HG02763 (cell line): Measurements from ENCODE around the gene IL1RAPL2.

Experiments used
- ATAC-seq: cut with Tn5 transposase; IDR thresholded peaks from one replicate; pipeline ENCODE4 v1.9.1; 2021; ENCODE audit warnings: mild to moderate bottlenecking, moderate library complexity; ENCODE audit not compliant: unreplicated experiment

IL1RAPL2 gene

DNA sequence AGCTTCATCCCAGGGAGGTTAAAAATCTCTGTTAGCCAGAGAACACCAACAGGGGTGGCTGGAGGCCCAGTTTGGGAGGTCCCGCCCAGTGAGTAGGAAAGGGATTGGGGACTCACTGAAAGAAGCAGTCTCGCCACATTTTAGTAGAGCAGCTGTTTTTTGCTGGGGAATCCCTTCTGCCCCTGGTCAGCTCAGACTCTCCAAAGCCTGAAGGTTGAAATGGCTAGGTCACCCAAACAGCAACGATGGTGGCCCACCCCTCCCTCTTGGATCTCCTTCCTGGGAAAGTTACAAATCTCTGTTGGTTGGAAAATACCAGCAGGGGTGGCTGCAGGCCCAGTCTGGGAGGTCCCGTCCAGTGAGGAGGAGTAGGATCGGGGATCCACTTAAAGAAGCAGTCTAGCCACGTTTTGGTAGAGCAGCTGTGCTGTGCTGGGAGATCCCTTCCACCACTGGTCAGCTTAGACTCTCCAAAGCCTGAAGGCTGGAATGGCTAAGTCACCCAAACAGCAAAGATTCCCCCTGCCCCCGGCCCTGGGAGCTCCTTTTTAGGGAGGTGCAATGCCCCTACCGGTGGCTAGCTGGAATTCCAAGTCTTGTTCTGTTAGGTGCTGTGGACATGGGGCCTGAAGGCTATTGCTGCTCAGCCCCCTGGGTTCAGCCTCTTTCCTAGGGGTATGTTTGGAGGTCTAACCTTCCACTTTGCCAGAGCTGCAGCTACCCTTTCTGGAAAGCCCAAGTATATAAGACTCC lies 694.5 kb downstream of the IL1RAPL2 start:
- no peak for ATAC-seq

- ATAC-seq: no peak
Measured at GRCh38 chrX:105263171-105263570, 697.2 kb downstream of the IL1RAPL2 start.

DNA sequence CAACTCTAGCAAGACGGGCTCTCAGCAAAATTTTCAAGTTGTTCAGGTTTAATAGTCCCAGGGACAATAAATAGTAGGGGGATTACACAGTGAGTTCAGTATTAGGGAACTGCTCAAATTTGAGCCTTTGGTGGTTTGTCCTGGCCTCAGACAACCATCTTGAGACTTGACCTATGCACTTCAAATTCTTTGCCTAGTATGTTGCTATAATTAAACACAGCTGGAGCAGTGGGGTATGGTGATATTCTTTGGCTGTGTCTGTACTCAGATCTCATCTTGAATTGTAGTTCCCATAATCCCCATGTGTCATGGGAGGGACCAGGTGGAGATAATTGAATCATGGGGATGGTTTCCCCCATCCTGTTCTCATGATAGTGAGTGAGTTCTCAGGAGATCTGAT lies 697.8 kb downstream of the IL1RAPL2 start:
- ATAC-seq: no peak

- ATAC-seq: no peak
Measured at GRCh38 chrX:105265093-105265492, 699.1 kb downstream of the IL1RAPL2 start.

GRCh38 chrX:105266456-105266855 lies 700.5 kb downstream of the IL1RAPL2 start:
- no peak for ATAC-seq

- no peak for ATAC-seq
Measured at GRCh38 chrX:105267167-105267566, 701.2 kb downstream of the IL1RAPL2 start.

- ATAC-seq: no peak
Measured at GRCh38 chrX:105269386-105269785, 703.4 kb downstream of the IL1RAPL2 start.

DNA sequence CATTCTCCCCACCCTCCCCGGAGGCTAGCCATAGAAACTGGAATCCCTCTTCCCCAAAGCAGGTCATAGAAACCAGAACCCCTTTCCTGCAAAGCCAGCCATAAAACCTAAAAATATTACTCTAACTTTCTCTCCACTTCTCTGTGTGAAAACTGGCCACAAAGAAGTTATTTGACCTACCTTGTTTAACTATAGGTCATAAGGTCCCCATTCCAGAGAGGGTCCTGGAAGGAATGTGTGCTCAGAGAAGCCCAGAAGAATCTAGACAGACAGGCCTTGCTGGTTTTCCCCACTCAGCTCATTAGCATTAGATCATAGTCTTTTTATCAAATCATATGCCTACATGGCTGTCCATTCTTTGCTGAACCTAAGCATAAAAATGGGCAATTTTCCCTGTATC lies 707.3 kb downstream of the IL1RAPL2 start:
- ATAC-seq: no peak

DNA sequence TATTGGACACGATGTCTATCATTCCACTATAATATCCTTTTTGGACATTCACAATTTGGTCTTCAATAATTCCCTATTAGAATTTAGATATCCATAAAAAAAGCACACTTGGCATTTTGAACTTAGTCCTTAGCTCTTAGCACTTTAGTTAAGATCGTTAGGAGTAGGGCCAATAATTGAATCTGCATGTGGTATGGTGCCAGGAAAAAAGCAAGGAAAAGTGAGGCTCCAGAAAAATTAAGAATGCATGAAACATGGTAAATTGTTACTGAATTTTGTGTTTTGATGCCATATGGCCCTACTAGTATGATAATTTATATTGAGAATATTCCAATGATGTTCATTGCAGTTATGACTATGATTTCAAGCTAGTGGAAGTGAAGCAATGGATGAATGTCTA lies 708.1 kb downstream of the IL1RAPL2 start:
- ATAC-seq: no peak

DNA sequence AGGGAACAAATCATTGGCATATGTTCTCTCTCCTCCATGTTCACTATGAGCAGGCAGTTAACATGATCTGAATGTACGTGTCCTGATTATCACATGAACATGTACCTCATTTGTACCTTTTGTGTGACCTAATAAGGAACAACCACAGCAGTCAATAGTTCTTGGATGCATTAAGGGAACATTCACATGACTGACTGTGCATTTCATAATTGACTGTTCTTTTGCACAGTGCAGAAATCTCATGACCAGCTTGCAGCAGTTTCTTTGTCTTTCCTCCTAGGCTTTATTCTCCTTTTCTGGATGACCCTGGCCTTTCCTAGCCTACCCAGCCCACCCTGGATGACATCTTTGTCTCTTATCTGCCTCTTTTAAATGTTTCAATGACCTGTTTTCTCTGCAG lies 711.1 kb downstream of the IL1RAPL2 start:
- ATAC-seq: no peak

- no peak for ATAC-seq
Measured at GRCh38 chrX:105282077-105282476, 716.1 kb downstream of the IL1RAPL2 start.

- ATAC-seq: no peak
Measured at GRCh38 chrX:105297041-105297440, 731.0 kb downstream of the IL1RAPL2 start.

- ATAC-seq: no peak
Measured at GRCh38 chrX:105299286-105299685, 733.3 kb downstream of the IL1RAPL2 start.

- no peak for ATAC-seq
Measured at GRCh38 chrX:105302246-105302645, 736.2 kb downstream of the IL1RAPL2 start.

GRCh38 chrX:105307762-105308161 lies 741.8 kb downstream of the IL1RAPL2 start:
- no peak for ATAC-seq

DNA sequence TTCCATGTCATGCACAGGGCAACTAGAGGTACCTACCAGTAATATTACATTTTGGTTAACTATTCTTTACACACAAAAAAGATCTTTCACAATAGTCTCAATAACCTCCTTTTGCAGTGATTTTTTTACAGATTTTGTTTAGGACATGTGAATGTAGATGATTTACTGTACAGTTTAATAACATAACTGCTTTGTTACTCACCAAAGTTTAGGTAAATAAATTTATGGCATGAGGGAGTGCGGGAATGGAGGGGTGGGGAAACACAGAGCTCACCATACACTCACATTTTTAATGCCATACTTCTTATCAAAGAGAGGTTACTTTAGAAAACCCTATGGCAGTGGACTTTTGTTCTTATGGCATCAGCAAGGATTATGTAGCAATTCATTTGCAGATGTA lies 747.6 kb downstream of the IL1RAPL2 start:
- no peak for ATAC-seq

- ATAC-seq: no peak
Measured at GRCh38 chrX:105314458-105314857, 748.5 kb downstream of the IL1RAPL2 start.

DNA sequence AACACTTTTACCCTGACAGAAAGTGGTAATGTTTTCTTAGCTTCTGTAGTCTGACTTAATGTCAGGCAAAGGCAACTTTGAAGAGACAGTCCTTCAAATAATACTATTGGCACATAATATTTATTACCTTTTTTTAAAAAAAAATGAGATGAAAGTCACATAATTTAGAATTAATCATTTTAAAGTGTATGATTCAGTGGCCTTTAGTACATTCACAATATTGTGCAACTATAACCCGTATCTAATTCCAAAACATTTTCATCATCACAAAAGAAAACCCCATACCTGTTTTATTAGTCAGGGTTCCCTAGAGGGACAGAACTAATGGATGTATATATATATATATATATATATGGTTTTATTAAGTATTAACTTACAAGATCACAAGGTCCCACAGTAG lies 749.2 kb downstream of the IL1RAPL2 start:
- ATAC-seq: no peak

GRCh38 chrX:105317117-105317516 lies 751.1 kb downstream of the IL1RAPL2 start:
- no peak for ATAC-seq

- ATAC-seq: no peak
Measured at GRCh38 chrX:105323928-105324327, 757.9 kb downstream of the IL1RAPL2 start.

GRCh38 chrX:105328773-105329172 lies 762.8 kb downstream of the IL1RAPL2 start:
- ATAC-seq: no peak

DNA sequence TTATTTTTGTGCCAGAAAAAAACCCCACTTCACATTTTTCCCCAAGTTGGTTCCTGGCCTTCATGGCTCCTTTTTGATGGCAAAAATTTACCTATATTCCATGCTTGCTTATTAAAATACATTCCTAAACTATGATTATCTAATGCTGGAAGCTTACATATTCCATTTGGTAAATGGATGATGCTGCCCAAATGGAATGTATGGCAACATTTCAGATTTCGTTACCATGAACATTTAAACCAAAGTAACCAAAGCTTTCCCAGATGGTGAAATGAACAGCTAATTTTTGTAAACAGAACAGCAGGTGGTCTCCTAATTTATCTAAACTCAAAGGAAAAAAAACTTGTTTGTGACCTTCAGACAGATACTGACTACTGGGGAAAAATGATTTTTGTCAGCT lies 765.2 kb downstream of the IL1RAPL2 start:
- ATAC-seq: no peak

DNA sequence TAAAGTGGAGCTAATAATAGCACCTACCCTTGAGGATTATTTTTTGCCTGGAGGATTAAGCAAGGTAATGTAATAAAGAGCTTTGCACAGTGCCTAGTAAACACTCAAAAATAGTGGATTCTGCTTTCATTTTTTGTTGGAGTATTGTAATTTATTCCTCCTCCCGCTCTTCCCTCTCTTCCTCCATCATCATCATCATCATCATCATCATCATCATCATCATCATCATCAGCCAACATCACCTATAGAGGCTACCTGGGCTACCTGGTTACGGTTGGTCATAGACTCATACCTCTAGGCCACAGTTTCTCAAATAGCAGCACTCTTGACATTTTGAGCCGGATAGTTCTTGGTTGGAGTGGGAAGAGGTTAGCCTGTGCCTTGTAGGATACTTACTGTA lies 781.4 kb downstream of the IL1RAPL2 start:
- no peak for ATAC-seq
